Trophoblast cell (in vitro differentiated cells and primary cell): Measurements from ENCODE around the gene MN1.

Experiments used
- DNase-seq, 2 donors: peaks; one replicate each; pipeline ENCODE4 v3.0.0-alpha.2; 2016
- H2AFZ ChIP-seq: 2 replicates; pipeline ENCODE4 v1.6.1; 2013; ENCODE audit warnings: low read length, moderate library complexity, mild to moderate bottlenecking; ENCODE audit not compliant: insufficient read depth, poor library complexity
- H2AK5ac ChIP-seq: 2 replicates; pipeline ENCODE4 v1.6.1; 2013; ENCODE audit warnings: mild to moderate bottlenecking, low read length
- H2BK120ac ChIP-seq: 2 replicates; pipeline ENCODE4 v1.6.1; 2013; ENCODE audit warnings: low read length, mild to moderate bottlenecking, moderate library complexity; ENCODE audit not compliant: insufficient read depth, poor library complexity
- H2BK12ac ChIP-seq: 2 replicates; pipeline ENCODE4 v1.6.1; 2013; ENCODE audit warnings: mild to moderate bottlenecking, low read length, moderate library complexity
- H2BK5ac ChIP-seq: 2 replicates; pipeline ENCODE4 v1.6.1; 2013; ENCODE audit warnings: low read length, low read depth, moderate library complexity, mild to moderate bottlenecking; ENCODE audit not compliant: poor library complexity
- H3K14ac ChIP-seq: 2 replicates; pipeline ENCODE4 v1.6.1; 2013; ENCODE audit warnings: mild to moderate bottlenecking, low read length
- H3K18ac ChIP-seq: 2 replicates; pipeline ENCODE4 v1.6.1; 2013; ENCODE audit warnings: mild to moderate bottlenecking, low read length
- H3K23ac ChIP-seq: 2 replicates; pipeline ENCODE4 v1.6.1; 2013; ENCODE audit warnings: low read length
- H3K27ac ChIP-seq: 2 replicates; pipeline ENCODE4 v1.5.1; 2013; ENCODE audit warnings: low read depth, mild to moderate bottlenecking, inconsistent platforms, low read length, moderate library complexity
- H3K27me3 ChIP-seq: 2 replicates; pipeline ENCODE4 v1.6.1; 2013; ENCODE audit warnings: inconsistent platforms, mild to moderate bottlenecking, low read length, moderate library complexity; ENCODE audit not compliant: insufficient read depth
- H3K36me3 ChIP-seq, 2 experiments: 1 replicate in 1 of 2; 2 replicates in 1 of 2; pipeline ENCODE4 v1.6.1; 2013; ENCODE audit warnings: low read length in 2 of 2, mild to moderate bottlenecking in 2 of 2, moderate library complexity in 1 of 2; ENCODE audit not compliant: insufficient read depth in 2 of 2, control insufficient read depth in 1 of 2
- H3K4ac ChIP-seq: 2 replicates; pipeline ENCODE4 v1.6.1; 2013; ENCODE audit warnings: low read depth, mild to moderate bottlenecking, low read length, moderate library complexity
- H3K4me1 ChIP-seq, 2 experiments: 1 replicate in 1 of 2; 2 replicates in 1 of 2; pipeline ENCODE4 v1.6.1; 2013; ENCODE audit warnings: low read length in 2 of 2, mild to moderate bottlenecking in 2 of 2, moderate library complexity in 1 of 2; ENCODE audit not compliant: insufficient read depth in 2 of 2, control insufficient read depth in 1 of 2
- H3K4me2 ChIP-seq: 2 replicates; pipeline ENCODE4 v1.6.1; 2013; ENCODE audit warnings: inconsistent platforms, mild to moderate bottlenecking, low read length, moderate library complexity
- H3K4me3 ChIP-seq: 2 replicates; pipeline ENCODE4 v1.5.1; 2013; ENCODE audit warnings: mild to moderate bottlenecking, low read depth, low read length, inconsistent platforms
- H3K79me1 ChIP-seq: one replicate; pipeline ENCODE4 v1.6.1; 2013; ENCODE audit warnings: low read length
- H3K79me2 ChIP-seq: 2 replicates; pipeline ENCODE4 v1.6.1; 2013; ENCODE audit warnings: low read length, mild to moderate bottlenecking; ENCODE audit not compliant: control insufficient read depth, insufficient read depth, poor library complexity
- H3K9ac ChIP-seq: 2 replicates; pipeline ENCODE4 v1.6.1; 2013; ENCODE audit warnings: mild to moderate bottlenecking, low read length
- H3K9me3 ChIP-seq: 2 replicates; pipeline ENCODE4 v1.6.1; 2013; ENCODE audit warnings: low read depth, mild to moderate bottlenecking, control low read depth, inconsistent platforms, low read length; ENCODE audit not compliant: insufficient read depth
- H4K12ac ChIP-seq: 2 replicates; pipeline ENCODE4 v1.6.1; 2013; ENCODE audit warnings: low read depth, mild to moderate bottlenecking, low read length, moderate library complexity
- H4K8ac ChIP-seq: 2 replicates; pipeline ENCODE4 v1.6.1; 2013; ENCODE audit warnings: low read depth, mild to moderate bottlenecking, low read length, moderate library complexity
- H4K91ac ChIP-seq: one replicate; pipeline ENCODE4 v1.6.1; 2013; ENCODE audit warnings: low read depth, mild to moderate bottlenecking, low read length, moderate library complexity
- WGBS: extraction: QIAGEN DNeasy Blood & Tissue Kit; methylation state at CpG from one replicate; pipeline ENCODE4 v1.1.7; 2013; ENCODE audit warnings: missing lambda C conversion rate; ENCODE audit not compliant: insufficient read length, insufficient coverage; ENCODE audit errors: extremely low coverage; 5-methylcytosine and 5-hydroxymethylcytosine counted together

MN1 gene

GRCh38 chr22:27839057-27839660 lies 37.6 kb upstream of the MN1 start:
- Histone ChIP-seq H3K18ac (no peak overlapping the region), H2BK120ac (no peak overlapping the region), H3K4me2 (no peak overlapping the region), H3K79me2 (no peaks in the 10 kb centered on the region), H4K12ac (no peak overlapping the region), H3K23ac (no peak overlapping the region), H3K4me1 (peaks cover 14 to 19% of the 10 kb centered on the region in 2 experiments), H3K27me3 (no peaks in the 10 kb centered on the region), H3K4me3 (no peak overlapping the region), H2BK12ac (no peak overlapping the region), H3K27ac (no peak overlapping the region), H3K36me3 (peaks cover 2 to 9% of the 10 kb centered on the region in 2 experiments), H4K8ac (no peak overlapping the region), H4K91ac (peak overlapping the region; percentile 3), H3K14ac (no peak overlapping the region), H3K9me3 (no peaks in the 10 kb centered on the region), H3K4ac (no peak overlapping the region), H2AK5ac (no peak overlapping the region), H3K79me1 (peaks cover 4% of the 10 kb centered on the region), H2BK5ac (no peak overlapping the region), H2AFZ (no peak overlapping the region), H3K9ac (no peak overlapping the region)
- no CpG with 5 or more reads among the region's 13 CpGs for WGBS
- DNase-seq, result no peak

GRCh38 chr22:27836181-27836580 lies 34.6 kb upstream of the MN1 start:
- Histone ChIP-seq H3K4me2 (peak overlapping the region; percentile 7), H3K4ac (no peak overlapping the region), H3K36me3 (peaks cover 0 to 2% of the 10 kb centered on the region in 2 experiments), H2AFZ (no peak overlapping the region), H3K79me2 (no peaks in the 10 kb centered on the region), H3K4me1 (peaks cover 16 to 19% of the 10 kb centered on the region in 2 experiments), H4K12ac (no peak overlapping the region), H3K9me3 (no peaks in the 10 kb centered on the region), H3K23ac (no peak overlapping the region), H4K91ac (peak overlapping the region; percentile 32), H3K27ac (peak overlapping the region; percentile 68), H2BK5ac (peak overlapping the region; percentile 70), H2BK120ac (no peak overlapping the region), H3K18ac (peak overlapping the region; percentile 74), H3K9ac (no peak overlapping the region), H2AK5ac (no peak overlapping the region), H3K79me1 (peaks cover 4% of the 10 kb centered on the region), H3K27me3 (no peaks in the 10 kb centered on the region), H3K14ac (peak overlapping the region; percentile 26), H3K4me3 (no peak overlapping the region), H4K8ac (no peak overlapping the region), H2BK12ac (peak overlapping the region; percentile 68)
- no CpG with 5 or more reads among the region's 10 CpGs for WGBS
- peak; percentile 14 to 61 for DNase-seq

GRCh38 chr22:27835446-27835845 lies 33.9 kb upstream of the MN1 start:
- Histone ChIP-seq H3K79me1 (peaks cover 4% of the 10 kb centered on the region), H3K4me3 (no peak overlapping the region), H2BK5ac (no peak overlapping the region), H3K27me3 (no peaks in the 10 kb centered on the region), H3K4ac (no peak overlapping the region), H4K8ac (no peak overlapping the region), H3K4me1 (peaks cover 16 to 19% of the 10 kb centered on the region in 2 experiments), H2AFZ (no peak overlapping the region), H4K12ac (no peak overlapping the region), H3K23ac (no peak overlapping the region), H3K9ac (no peak overlapping the region), H4K91ac (no peak overlapping the region), H2BK120ac (no peak overlapping the region), H2AK5ac (no peak overlapping the region), H3K18ac (no peak overlapping the region), H2BK12ac (no peak overlapping the region), H3K9me3 (no peaks in the 10 kb centered on the region), H3K79me2 (no peaks in the 10 kb centered on the region), H3K14ac (no peak overlapping the region), H3K36me3 (peaks cover 0 to 2% of the 10 kb centered on the region in 2 experiments), H3K27ac (peak overlapping the region; percentile 68), H3K4me2 (no peak overlapping the region)
- peak in 1 of 2 donors; percentile 44 for DNase-seq
- no CpG with 5 or more reads among the region's 6 CpGs for WGBS

- Histone ChIP-seq H3K9me3 (no peaks in the 10 kb centered on the region), H3K4me1 (peaks cover 16 to 20% of the 10 kb centered on the region in 2 experiments), H4K12ac (no peak overlapping the region), H3K79me2 (no peaks in the 10 kb centered on the region), H3K18ac (peak overlapping the region; percentile 17), H3K79me1 (peaks cover 4% of the 10 kb centered on the region), H3K23ac (no peak overlapping the region), H2BK120ac (peak overlapping the region; percentile 29), H3K4me2 (no peak overlapping the region), H3K27ac (no peak overlapping the region), H4K91ac (no peak overlapping the region), H3K27me3 (no peaks in the 10 kb centered on the region), H3K14ac (peak overlapping the region; percentile 26), H3K36me3 (peaks cover 0 to under 1% of the 10 kb centered on the region in 2 experiments), H2AFZ (no peak overlapping the region), H2BK5ac (peak overlapping the region; percentile 7), H3K4me3 (no peak overlapping the region), H2AK5ac (peak overlapping the region; percentile 42), H3K9ac (no peak overlapping the region), H2BK12ac (peak overlapping the region; percentile 31), H3K4ac (peak overlapping the region; percentile 5), H4K8ac (no peak overlapping the region)
- DNase-seq, result no peak
- WGBS, result no CpG with 5 or more reads among the region's 20 CpGs
These were observed 33.0 kb upstream of the MN1 start for GRCh38 chr22:27834364-27835185.
